Karpas-422 (cell line): ENCODE measurements around the gene EEF1E1. TPM values are rescaled to one million over a fixed set of nuclear protein-coding genes. Genes with fewer than 3 reads are reported as not detected.

Source experiments
- DNase-seq: peaks from one replicate; pipeline ENCODE4 v3.0.0-alpha.2; 2015
- H2AFZ ChIP-seq: fragments of 200-600 bp; sonication (generic); 2 replicates; pipeline ENCODE4 v1.6.1; 2014; ENCODE audit warnings: antibody characterized with exemption, low read length, mixed read lengths
- H3K27ac ChIP-seq: fragments of 200-600 bp; sonication (generic); 2 replicates; pipeline ENCODE4 v1.5.1; 2014; ENCODE audit warnings: mild to moderate bottlenecking, low read length, moderate library complexity
- H3K27me3 ChIP-seq: fragments of 200-600 bp; sonication (generic); 2 replicates; pipeline ENCODE4 v1.6.1; 2014; ENCODE audit warnings: low read length, mixed read lengths
- H3K36me3 ChIP-seq: fragments of 200-600 bp; sonication (generic); 2 replicates; pipeline ENCODE4 v1.6.1; 2014; ENCODE audit warnings: low read length, mixed read lengths; ENCODE audit not compliant: insufficient read depth
- H3K4me1 ChIP-seq: fragments of 200-600 bp; sonication (generic); 2 replicates; pipeline ENCODE4 v1.6.1; 2014; ENCODE audit warnings: mild to moderate bottlenecking, low read length, mixed read lengths
- H3K4me2 ChIP-seq: fragments of 200-600 bp; sonication (generic); 2 replicates; pipeline ENCODE4 v1.6.1; 2014; ENCODE audit warnings: low read length, low read depth, mild to moderate bottlenecking; ENCODE audit not compliant: poor library complexity, severe bottlenecking
- H3K4me3 ChIP-seq: fragments of 200-600 bp; sonication (generic); 2 replicates; pipeline ENCODE4 v1.5.1; 2014; ENCODE audit warnings: mild to moderate bottlenecking, antibody characterized with exemption, low read length, mixed read lengths
- H3K79me2 ChIP-seq: fragments of 200-600 bp; sonication (generic); 2 replicates; pipeline ENCODE4 v1.6.1; 2014; ENCODE audit warnings: mild to moderate bottlenecking, low read length, mixed read lengths
- H3K9ac ChIP-seq: fragments of 200-600 bp; sonication (generic); 2 replicates; pipeline ENCODE4 v1.6.0; 2014; ENCODE audit warnings: low read length
- H3K9me2 ChIP-seq: fragments of 200-600 bp; sonication (generic), shearing (Covaris generic); replicated peaks from 2 replicates; pipeline ENCODE4 v1.6.0; 2014; ENCODE audit warnings: mild to moderate bottlenecking, low read length, moderate library complexity; ENCODE audit not compliant: insufficient read depth
- H3K9me3 ChIP-seq: fragments of 300-700, 200-600 bp; sonication (generic); 2 replicates; pipeline ENCODE4 v1.6.1; 2014; ENCODE audit warnings: low read length, mixed read lengths
- H4K20me1 ChIP-seq: fragments of 200-600 bp; sonication (generic); 2 replicates; pipeline ENCODE4 v1.6.1; 2014; ENCODE audit warnings: mild to moderate bottlenecking, antibody characterized with exemption, low read length, low read depth; ENCODE audit not compliant: insufficient read depth
- total RNA-seq: library from RNA; depleted of rRNA; stranded (reverse); fragments of >200 nt; shearing (Covaris generic); gene quantifications from 2 replicates; pipeline ENCODE4 v1.2.3, GENCODE V29; 2014; ENCODE audit warnings: low replicate concordance

EEF1E1 gene
- total RNA-seq, 1 experiment from 2014 or later = 74.9 TPM

- DNase-seq = no peak
- H3K9me2 ChIP-seq = no peaks in the 10 kb centered on the region
- H2AFZ ChIP-seq = no peak overlapping the region
- no peaks in the 10 kb centered on the region for H3K79me2 ChIP-seq
- H3K27me3 ChIP-seq = no peaks in the 10 kb centered on the region
- no peak overlapping the region for H3K4me3 ChIP-seq
- H3K9me3 ChIP-seq = no peaks in the 10 kb centered on the region
- no peaks in the 10 kb centered on the region for H3K4me1 ChIP-seq
- no peak overlapping the region for H3K9ac ChIP-seq
- H3K27ac ChIP-seq = no peak overlapping the region
- no peaks in the 10 kb centered on the region for H4K20me1 ChIP-seq
- H3K4me2 ChIP-seq = no peak overlapping the region
- no peaks in the 10 kb centered on the region for H3K36me3 ChIP-seq
Measured at GRCh38 chr6:8074213-8074612, 28.1 kb downstream of the EEF1E1 start.

GRCh38 chr6:8073758-8074157 is 28.6 kb downstream of the EEF1E1 start:
- H3K9me2 ChIP-seq = no peaks in the 10 kb centered on the region
- no peaks in the 10 kb centered on the region for H3K9me3 ChIP-seq
- no peak overlapping the region for H2AFZ ChIP-seq
- H3K27ac ChIP-seq = no peak overlapping the region
- no peaks in the 10 kb centered on the region for H3K79me2 ChIP-seq
- no peak overlapping the region for H3K9ac ChIP-seq
- H4K20me1 ChIP-seq = no peaks in the 10 kb centered on the region
- H3K4me3 ChIP-seq = no peak overlapping the region
- no peak for DNase-seq
- no peak overlapping the region for H3K4me2 ChIP-seq
- no peaks in the 10 kb centered on the region for H3K36me3 ChIP-seq
- no peaks in the 10 kb centered on the region for H3K27me3 ChIP-seq
- H3K4me1 ChIP-seq = no peaks in the 10 kb centered on the region

GRCh38 chr6:8070718-8071117 is 31.6 kb downstream of the EEF1E1 start:
- H3K4me3 ChIP-seq = no peak overlapping the region
- H3K27ac ChIP-seq = no peak overlapping the region
- no peaks in the 10 kb centered on the region for H3K9me3 ChIP-seq
- no peak overlapping the region for H3K9ac ChIP-seq
- H3K4me2 ChIP-seq = no peak overlapping the region
- no peak for DNase-seq
- H3K79me2 ChIP-seq = no peaks in the 10 kb centered on the region
- H3K36me3 ChIP-seq = no peaks in the 10 kb centered on the region
- no peaks in the 10 kb centered on the region for H4K20me1 ChIP-seq
- H3K9me2 ChIP-seq = no peaks in the 10 kb centered on the region
- H3K4me1 ChIP-seq = peaks cover 13% of the 10 kb centered on the region
- no peak overlapping the region for H2AFZ ChIP-seq
- no peaks in the 10 kb centered on the region for H3K27me3 ChIP-seq

- Histone ChIP-seq H3K27ac (no peak overlapping the region), H3K9ac (no peak overlapping the region), H3K9me2 (peaks cover 9% of the 10 kb centered on the region; the same call in 1 of the 2 replicates), H3K27me3 (no peaks in the 10 kb centered on the region), H3K4me1 (peaks cover 20% of the 10 kb centered on the region), H3K4me3 (no peak overlapping the region), H3K79me2 (no peaks in the 10 kb centered on the region), H2AFZ (no peak overlapping the region), H4K20me1 (no peaks in the 10 kb centered on the region), H3K4me2 (no peak overlapping the region), H3K36me3 (no peaks in the 10 kb centered on the region), H3K9me3 (no peaks in the 10 kb centered on the region)
- DNase-seq = no peak
Measured at GRCh38 chr6:8069631-8070284, 32.6 kb downstream of the EEF1E1 start.

GRCh38 chr6:8069151-8069550 is 33.2 kb downstream of the EEF1E1 start:
- H3K4me2 ChIP-seq = no peak overlapping the region
- no peak overlapping the region for H3K4me3 ChIP-seq
- H3K4me1 ChIP-seq = peaks cover 23% of the 10 kb centered on the region
- peaks cover 9% of the 10 kb centered on the region; the same call in 1 of the 2 replicates for H3K9me2 ChIP-seq
- H3K36me3 ChIP-seq = no peaks in the 10 kb centered on the region
- H4K20me1 ChIP-seq = no peaks in the 10 kb centered on the region
- H3K79me2 ChIP-seq = no peaks in the 10 kb centered on the region
- H3K27ac ChIP-seq = no peak overlapping the region
- no peak overlapping the region for H3K9ac ChIP-seq
- DNase-seq = no peak
- no peaks in the 10 kb centered on the region for H3K27me3 ChIP-seq
- no peak overlapping the region for H2AFZ ChIP-seq
- H3K9me3 ChIP-seq = no peaks in the 10 kb centered on the region

GRCh38 chr6:8066108-8066507 is 36.2 kb downstream of the EEF1E1 start:
- peaks cover 34% of the 10 kb centered on the region for H3K4me1 ChIP-seq
- no peaks in the 10 kb centered on the region for H3K9me3 ChIP-seq
- H3K36me3 ChIP-seq = peaks cover 12% of the 10 kb centered on the region; the same call in 1 of the 2 replicates
- H3K27me3 ChIP-seq = no peaks in the 10 kb centered on the region
- no peak overlapping the region for H3K4me2 ChIP-seq
- peak overlapping the region; percentile 97 for H2AFZ ChIP-seq
- no peak overlapping the region for H3K9ac ChIP-seq
- no peak overlapping the region for H3K4me3 ChIP-seq
- H3K9me2 ChIP-seq = peaks cover 9% of the 10 kb centered on the region; the same call in 1 of the 2 replicates
- no peaks in the 10 kb centered on the region for H4K20me1 ChIP-seq
- H3K27ac ChIP-seq = no peak overlapping the region; the same call in 1 of the 2 replicates
- H3K79me2 ChIP-seq = peaks cover 28% of the 10 kb centered on the region
- DNase-seq = peak; percentile 57

GRCh38 chr6:8065519-8065911 is 36.8 kb downstream of the EEF1E1 start:
- Histone ChIP-seq H3K9me2 (peaks cover 9% of the 10 kb centered on the region; the same call in 1 of the 2 replicates), H3K36me3 (peaks cover 12% of the 10 kb centered on the region; the same call in 1 of the 2 replicates), H3K9ac (no peak overlapping the region), H3K79me2 (peaks cover 28% of the 10 kb centered on the region), H4K20me1 (no peaks in the 10 kb centered on the region), H3K27ac (no peak overlapping the region), H3K4me2 (no peak overlapping the region), H3K9me3 (no peaks in the 10 kb centered on the region), H3K27me3 (no peaks in the 10 kb centered on the region), H3K4me3 (no peak overlapping the region), H3K4me1 (peaks cover 34% of the 10 kb centered on the region), H2AFZ (peak overlapping the region; percentile 97)
- DNase-seq = no peak

GRCh38 chr6:8064638-8065518 is 37.5 kb downstream of the EEF1E1 start:
- Histone ChIP-seq H4K20me1 (no peaks in the 10 kb centered on the region), H2AFZ (peak overlapping the region; percentile 97), H3K9me2 (peaks cover 9% of the 10 kb centered on the region; the same call in 1 of the 2 replicates), H3K79me2 (peaks cover 31% of the 10 kb centered on the region), H3K27me3 (no peaks in the 10 kb centered on the region), H3K4me3 (peak overlapping the region; percentile 94), H3K9ac (peak overlapping the region; percentile 55), H3K27ac (peak overlapping the region; percentile 25; the same call in 1 of the 2 replicates), H3K36me3 (peaks cover 16% of the 10 kb centered on the region; the same call in 1 of the 2 replicates), H3K4me1 (peaks cover 34% of the 10 kb centered on the region), H3K9me3 (no peaks in the 10 kb centered on the region), H3K4me2 (peak overlapping the region; percentile 98)
- DNase-seq = peak; percentile 48
